Retinal pigment epithelial cell (primary cell): ENCODE measurements around the gene TUBA3E.
A peak's percentile ranks its signal among the peaks of the same experiment; 100 is the strongest.
"Not testable (repeated sequence)": the region's sequence is repeated elsewhere in the genome, so short reads cannot be mapped to it uniquely, and the experiment has no call there.

ENCODE experiments used
- DNase-seq: peaks from one replicate; pipeline ENCODE4 v3.0.0-alpha.2; 2010; ENCODE audit warnings: low read depth
- H3K4me3 ChIP-seq: 2 replicates; pipeline ENCODE4 v1.5.1; 2011; ENCODE audit warnings: mild to moderate bottlenecking, low read length, control low read depth, moderate library complexity
- CTCF ChIP-seq: conservative IDR thresholded peaks from 2 replicates; pipeline ENCODE4 v1.5.1; 2011; ENCODE audit warnings: low read depth, low read length, control low read depth, inconsistent platforms

The TUBA3E gene

GRCh38 chr2:130198343-130198742, at the start of gene TUBA3E:
Gene TUBA3E (minus strand): TSS chr2:130198439. CDS start chr2:130198360, 79 bp downstream.
- no peak within 1 kb of the TSS for H3K4me3 ChIP-seq
- no peak for TF ChIP-seq CTCF
- no peak for DNase-seq

GRCh38 chr2:130246430-130246829, 48.2 kb upstream of the TUBA3E start:
- TF ChIP-seq CTCF = no peak
- DNase-seq = no peak

GRCh38 chr2:130245976-130246375, 47.7 kb upstream of the TUBA3E start:
- DNase-seq = no peak
- TF ChIP-seq CTCF = no peak
- H3K4me3 ChIP-seq = no peak overlapping the region

More at GRCh38 chr2:130246430-130246829, 48.2 kb upstream of the TUBA3E start:
- H3K4me3 ChIP-seq = no peak overlapping the region

GRCh38 chr2:130243359-130243758, 45.1 kb upstream of the TUBA3E start:
- DNase-seq = no peak
- no peak for TF ChIP-seq CTCF
- H3K4me3 ChIP-seq = no peak overlapping the region

- no peak for TF ChIP-seq CTCF
- H3K4me3 ChIP-seq = no peak overlapping the region
- peak; percentile 40 for DNase-seq
Measured at GRCh38 chr2:130241041-130241707, 42.9 kb upstream of the TUBA3E start.

GRCh38 chr2:130239581-130239980, 41.3 kb upstream of the TUBA3E start:
- not testable (repeated sequence) for H3K4me3 ChIP-seq, DNase-seq

GRCh38 chr2:130233066-130233465, 34.8 kb upstream of the TUBA3E start:
- not testable (repeated sequence) for DNase-seq, H3K4me3 ChIP-seq

GRCh38 chr2:130231656-130232055, 33.4 kb upstream of the TUBA3E start:
- DNase-seq = no peak
- no peak overlapping the region for H3K4me3 ChIP-seq
- TF ChIP-seq CTCF = no peak

- not testable (repeated sequence) for H3K4me3 ChIP-seq, DNase-seq
Measured at GRCh38 chr2:130230907-130231306, 32.7 kb upstream of the TUBA3E start.

GRCh38 chr2:130230376-130230775, 32.1 kb upstream of the TUBA3E start:
- DNase-seq, H3K4me3 ChIP-seq: not testable (repeated sequence)

GRCh38 chr2:130229161-130229510, 30.9 kb upstream of the TUBA3E start:
- peak overlapping the region; percentile 4 for H3K4me3 ChIP-seq
- not testable (repeated sequence) for DNase-seq

GRCh38 chr2:130228467-130229160, 30.4 kb upstream of the TUBA3E start:
- not testable (repeated sequence) for DNase-seq

More at GRCh38 chr2:130228467-130229160, 30.4 kb upstream of the TUBA3E start:
- not testable (repeated sequence) for H3K4me3 ChIP-seq
